ENCODE results near the gene PFKFB2. TPM values are rescaled to one million over a fixed set of nuclear protein-coding genes. Genes with fewer than 3 reads are reported as not detected.

The PFKFB2 gene
- total and polyA plus RNA-seq, 7 experiments from 2014 or later = 0.64 to 4.6 (median 2.5) TPM

DNA sequence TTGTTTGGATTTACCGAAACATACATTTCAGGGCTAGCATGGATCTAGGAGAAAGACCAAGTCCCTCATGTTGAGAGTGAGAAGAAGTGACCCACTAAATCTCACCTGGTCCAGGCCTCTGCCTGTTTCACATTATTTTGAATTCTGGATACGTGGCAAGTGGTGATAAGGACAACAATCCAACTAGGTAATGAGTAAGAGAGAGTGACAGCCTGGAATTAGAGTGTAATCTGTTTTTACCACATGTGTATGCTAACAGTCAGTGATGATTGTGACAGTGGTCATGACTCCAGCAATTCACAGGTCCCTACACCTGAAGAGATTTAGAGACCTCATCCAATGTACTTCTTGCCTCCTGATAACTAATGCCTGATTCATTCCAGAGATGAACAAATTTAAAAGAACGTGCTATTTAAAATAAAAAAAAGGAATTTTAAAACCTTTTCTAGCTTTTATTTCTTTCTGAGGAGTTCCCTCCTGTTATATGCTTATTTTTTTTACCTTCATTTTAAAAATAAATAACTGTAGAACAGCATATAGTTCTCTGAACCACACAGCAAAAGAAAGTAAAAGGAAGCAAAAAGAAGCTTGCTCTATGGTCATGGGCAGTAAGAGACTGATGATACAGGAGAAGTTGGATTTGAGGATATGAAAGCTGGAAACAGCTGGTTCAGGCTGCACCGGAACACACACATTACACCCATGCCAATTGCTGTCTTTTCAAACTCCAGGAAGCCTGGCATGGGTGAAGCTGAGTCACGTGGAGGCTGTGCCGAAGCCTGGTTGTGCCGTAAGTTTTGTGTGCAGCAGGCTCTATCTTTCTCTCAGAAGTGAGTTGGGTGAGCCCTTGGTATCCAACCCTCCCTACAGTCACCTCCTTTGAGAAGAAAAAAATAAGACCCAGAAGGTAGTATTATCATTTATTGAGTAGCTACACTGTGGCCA, 35.2 kb upstream of the PFKFB2 start:
- POLR2A ChIA-PET = interaction anchor here (0.6 kb wide), 1 partner anchor 53 kb away, joined by 4 read pairs; no protein-coding TSS in a partner anchor
- intact Hi-C loops (cut with micrococcal nuclease) = no loop called here
- peak; percentile 52 for ATAC-seq

DNA sequence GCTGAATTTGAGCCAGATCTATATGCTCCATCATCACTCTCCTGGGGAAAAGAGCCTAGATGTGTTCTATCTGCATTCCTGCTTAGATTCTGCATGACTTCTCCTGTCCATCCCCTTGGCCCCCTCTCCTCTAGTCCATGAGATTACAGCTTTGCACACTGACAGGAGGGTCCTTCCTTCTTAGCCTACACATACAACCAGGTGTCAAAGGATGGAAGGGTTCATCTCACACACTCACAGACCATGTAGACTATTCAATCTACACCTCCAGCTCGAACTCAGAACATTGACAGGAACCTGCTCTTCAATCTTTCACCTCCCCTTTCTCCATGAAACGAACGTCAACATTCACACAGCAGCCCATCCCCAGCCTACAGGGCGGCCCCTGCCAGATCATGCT, 34.4 kb upstream of the PFKFB2 start:
- Mint-ChIP-seq H3K27me3 (peaks cover 9 to 28% (median 12%) of the 10 kb centered on the region in 5 donors), H3K4me1 (peaks cover 0 to 3% (median 0%) of the 10 kb centered on the region in 7 donors), H3K27ac (no peak overlapping the region), H3K36me3 (no peaks in the 10 kb centered on the region), H3K4me3 (no peak overlapping the region), H3K9me3 (no peaks in the 10 kb centered on the region)
- Histone ChIP-seq H3K4me1 (ENCODE audit: control insufficient read depth in 2 of 2, insufficient read depth in 2 of 2, low read length in 2 of 2) (no peaks in the 10 kb centered on the region), H3K36me3 (ENCODE audit: control insufficient read depth in 2 of 3, insufficient read depth in 3 of 3, low read length in 3 of 3) (no peaks in the 10 kb centered on the region), H3K27ac (ENCODE audit: low read depth, low read length) (no peak overlapping the region), H3K27me3 (ENCODE audit: control insufficient read depth in 2 of 2, insufficient read depth in 2 of 2, low read length in 2 of 2) (no peaks in the 10 kb centered on the region), H3K4me3 (ENCODE audit: low read length) (no peak overlapping the region), H3K9me3 (ENCODE audit: control insufficient read depth in 2 of 3, low read length in 3 of 3) (no peaks in the 10 kb centered on the region)
- no peak for DNase-seq
- ChIA-PET POLR2A (no interaction called here), CTCF (interaction anchor here (0.5 kb wide), 1 partner anchor 352 kb away, joined by 4 read pairs; no protein-coding TSS in a partner anchor)
- intact Hi-C loops (cut with micrococcal nuclease) = no loop called here
- no peak for ATAC-seq

More for the DNA sequence above, 35.2 kb upstream of the PFKFB2 start:
- no peak for DNase-seq
- Mint-ChIP-seq H3K27ac (no peak overlapping the region), H3K36me3 (no peaks in the 10 kb centered on the region), H3K4me3 (no peak overlapping the region), H3K9me3 (no peaks in the 10 kb centered on the region), H3K4me1 (peaks cover 0 to 3% (median 0%) of the 10 kb centered on the region in 7 donors), H3K27me3 (peaks cover 12 to 36% (median 15%) of the 10 kb centered on the region in 5 donors)
- Histone ChIP-seq H3K4me3 (ENCODE audit: low read length) (no peak overlapping the region), H3K36me3 (ENCODE audit: control insufficient read depth in 2 of 3, insufficient read depth in 3 of 3, low read length in 3 of 3) (no peaks in the 10 kb centered on the region), H3K27ac (ENCODE audit: low read depth, low read length) (no peak overlapping the region), H3K4me1 (ENCODE audit: control insufficient read depth in 2 of 2, insufficient read depth in 2 of 2, low read length in 2 of 2) (no peaks in the 10 kb centered on the region), H3K27me3 (ENCODE audit: control insufficient read depth in 2 of 2, insufficient read depth in 2 of 2, low read length in 2 of 2) (no peaks in the 10 kb centered on the region), H3K9me3 (ENCODE audit: control insufficient read depth in 2 of 3, low read length in 3 of 3) (no peaks in the 10 kb centered on the region)
- CTCF ChIA-PET = interaction anchor here (0.5 to 1.3 kb wide), 3 partner anchors 37 to 351 kb away, joined by 3 to 4 read pairs (median 3); no protein-coding TSS in a partner anchor

DNA sequence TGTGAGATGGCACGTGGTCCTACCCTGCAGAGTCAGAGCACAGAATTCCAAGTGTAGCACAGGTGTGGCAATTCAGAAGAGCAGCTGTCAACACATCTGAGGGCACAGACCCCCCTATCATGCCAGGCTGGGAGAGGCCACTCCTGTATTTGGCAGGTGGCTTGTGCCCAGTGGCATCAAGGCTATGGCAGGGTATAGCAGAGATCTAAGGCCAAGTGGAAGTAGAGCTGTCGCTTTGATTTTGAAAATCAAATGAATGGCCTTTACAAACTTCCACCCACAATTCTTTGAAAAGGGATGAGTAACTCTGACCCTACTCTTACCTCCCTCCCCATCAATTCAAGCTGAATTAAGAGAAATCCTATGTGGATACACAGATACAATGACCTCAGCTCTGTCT, 33.9 kb upstream of the PFKFB2 start:
- POLR2A ChIA-PET = interaction anchor here (0.6 kb wide), 1 partner anchor 67 kb away, joined by 3 read pairs; no protein-coding TSS in a partner anchor

DNA sequence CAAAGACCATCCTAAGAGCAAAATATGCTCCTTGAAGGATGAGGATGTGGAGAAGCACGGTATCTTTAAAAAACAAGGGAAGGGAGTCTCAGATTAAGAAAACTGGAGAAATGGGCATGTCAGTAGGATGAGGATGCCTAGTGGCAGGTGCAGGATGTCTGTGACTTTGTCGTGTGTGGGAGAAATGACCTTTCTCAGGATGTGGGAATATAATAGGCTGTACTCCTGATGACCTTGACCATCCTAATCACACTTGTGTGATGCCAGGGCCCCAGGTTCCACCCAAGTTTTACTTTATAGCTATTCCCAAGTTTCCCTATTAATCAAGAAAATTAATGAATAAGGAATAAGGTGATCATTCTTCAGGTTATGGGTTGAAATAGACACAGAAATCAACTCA, 33.4 kb upstream of the PFKFB2 start:
- no peaks in the 10 kb centered on the region for H3K9me3 Mint-ChIP-seq
- ATAC-seq (no peak), DNase-seq (no peak)
- Histone ChIP-seq H3K9me3 (ENCODE audit: control insufficient read depth in 2 of 3, low read length in 3 of 3) (no peaks in the 10 kb centered on the region), H3K36me3 (ENCODE audit: control insufficient read depth in 2 of 3, insufficient read depth in 3 of 3, low read length in 3 of 3) (no peaks in the 10 kb centered on the region), H3K27me3 (ENCODE audit: control insufficient read depth in 2 of 2, insufficient read depth in 2 of 2, low read length in 2 of 2) (no peaks in the 10 kb centered on the region), H3K4me1 (ENCODE audit: control insufficient read depth in 2 of 2, insufficient read depth in 2 of 2, low read length in 2 of 2) (no peaks in the 10 kb centered on the region), H3K4me3 (ENCODE audit: low read length) (no peak overlapping the region), H3K27ac (ENCODE audit: low read depth, low read length) (no peak overlapping the region)
- ChIA-PET CTCF (no interaction called here), POLR2A (interaction anchor here (0.6 kb wide), 1 partner anchor 68 kb away, joined by 3 read pairs; no protein-coding TSS in a partner anchor)
- H3K27ac Mint-ChIP-seq = no peak overlapping the region
- H3K4me3 Mint-ChIP-seq = no peak overlapping the region
- H3K27me3 Mint-ChIP-seq = peaks cover 5 to 25% (median 8%) of the 10 kb centered on the region in 5 donors
- intact Hi-C loops (cut with micrococcal nuclease) = no loop called here
- no peaks in the 10 kb centered on the region for H3K36me3 Mint-ChIP-seq
- H3K4me1 Mint-ChIP-seq = peaks cover 0 to 3% (median 0%) of the 10 kb centered on the region in 7 donors

More for the DNA sequence above, 33.9 kb upstream of the PFKFB2 start:
- DNase-seq (no peak), ATAC-seq (no peak)
- Histone ChIP-seq H3K27me3 (ENCODE audit: control insufficient read depth in 2 of 2, insufficient read depth in 2 of 2, low read length in 2 of 2) (no peaks in the 10 kb centered on the region), H3K36me3 (ENCODE audit: control insufficient read depth in 2 of 3, insufficient read depth in 3 of 3, low read length in 3 of 3) (no peaks in the 10 kb centered on the region), H3K4me3 (ENCODE audit: low read length) (no peak overlapping the region), H3K27ac (ENCODE audit: low read depth, low read length) (no peak overlapping the region), H3K9me3 (ENCODE audit: control insufficient read depth in 2 of 3, low read length in 3 of 3) (no peaks in the 10 kb centered on the region), H3K4me1 (ENCODE audit: control insufficient read depth in 2 of 2, insufficient read depth in 2 of 2, low read length in 2 of 2) (no peaks in the 10 kb centered on the region)
- intact Hi-C loops (cut with micrococcal nuclease) = no loop called here
- CTCF ChIA-PET = no interaction called here
- Mint-ChIP-seq H3K27ac (no peak overlapping the region), H3K9me3 (no peaks in the 10 kb centered on the region), H3K4me1 (peaks cover 0 to 3% (median 0%) of the 10 kb centered on the region in 7 donors), H3K36me3 (no peaks in the 10 kb centered on the region), H3K27me3 (peaks cover 8 to 24% (median 12%) of the 10 kb centered on the region in 5 donors), H3K4me3 (no peak overlapping the region)

DNA sequence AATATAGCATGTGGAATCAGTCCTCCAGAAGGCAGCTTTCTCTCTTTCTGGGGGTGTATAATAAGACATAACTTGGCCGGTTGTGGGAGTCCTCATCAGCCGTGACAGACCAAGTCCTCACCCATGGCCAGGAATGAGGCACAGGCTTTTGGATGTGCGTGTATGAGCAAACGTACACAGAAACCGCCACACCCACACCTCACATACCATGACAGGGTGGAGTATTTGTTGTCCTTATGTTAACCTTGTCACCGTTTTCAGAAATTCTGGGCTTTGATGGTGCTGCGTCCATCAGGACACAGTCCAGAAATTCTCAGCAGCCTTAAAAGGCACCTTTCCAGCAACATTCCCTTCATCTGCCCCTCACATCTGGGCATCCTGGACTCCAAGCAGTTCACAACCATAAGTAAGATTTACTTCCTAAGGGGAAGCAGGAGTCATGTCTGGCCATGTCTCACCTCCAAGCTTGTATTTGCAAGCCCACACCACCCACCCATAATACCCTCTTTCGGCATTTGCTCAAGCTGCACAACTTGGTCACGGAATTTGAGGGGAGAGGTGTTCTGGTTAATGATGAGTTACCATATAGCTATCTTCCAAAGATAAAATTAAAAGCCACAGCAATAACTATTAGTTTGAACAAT, 32.9 kb upstream of the PFKFB2 start:
- Histone ChIP-seq H3K9me3 (ENCODE audit: control insufficient read depth in 2 of 3, low read length in 3 of 3) (no peaks in the 10 kb centered on the region), H3K36me3 (ENCODE audit: control insufficient read depth in 2 of 3, insufficient read depth in 3 of 3, low read length in 3 of 3) (no peaks in the 10 kb centered on the region), H3K27ac (ENCODE audit: low read depth, low read length) (no peak overlapping the region), H3K27me3 (ENCODE audit: control insufficient read depth in 2 of 2, insufficient read depth in 2 of 2, low read length in 2 of 2) (no peaks in the 10 kb centered on the region), H3K4me3 (ENCODE audit: low read length) (no peak overlapping the region), H3K4me1 (ENCODE audit: control insufficient read depth in 2 of 2, insufficient read depth in 2 of 2, low read length in 2 of 2) (no peaks in the 10 kb centered on the region)
- CTCF ChIA-PET = no interaction called here
- no peak for ATAC-seq
- H3K4me1 Mint-ChIP-seq = peaks cover 0 to 3% (median 0%) of the 10 kb centered on the region in 7 donors
- H3K9me3 Mint-ChIP-seq = no peaks in the 10 kb centered on the region
- no peak for DNase-seq
- H3K4me3 Mint-ChIP-seq = no peak overlapping the region
- peaks cover 2 to 21% (median 6%) of the 10 kb centered on the region in 5 donors for H3K27me3 Mint-ChIP-seq
- POLR2A ChIA-PET = interaction anchor here (1.2 kb wide), 1 partner anchor 447 kb away, joined by 3 read pairs; no protein-coding TSS in a partner anchor
- no peaks in the 10 kb centered on the region for H3K36me3 Mint-ChIP-seq
- no peak overlapping the region for H3K27ac Mint-ChIP-seq
- intact Hi-C loops (cut with micrococcal nuclease) = no loop called here

DNA sequence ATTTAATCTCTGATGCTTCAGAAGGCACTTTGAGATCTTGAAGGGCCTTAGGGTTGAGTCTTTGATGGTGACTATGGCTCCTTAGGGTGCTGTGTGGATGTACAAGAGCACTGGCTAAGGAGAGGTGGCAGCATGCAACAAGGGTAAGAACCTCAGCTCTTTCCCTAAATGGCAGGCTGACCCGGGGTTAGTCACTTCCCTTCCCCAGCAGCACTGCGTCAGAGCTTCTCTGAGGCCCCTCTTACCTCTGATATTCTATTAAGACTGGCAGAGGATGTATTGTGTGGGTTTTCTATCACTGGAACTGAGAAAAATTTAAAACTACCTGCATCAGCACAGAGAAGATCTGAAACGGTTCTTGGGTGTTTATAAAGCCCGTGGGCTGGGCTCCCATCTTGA, 32.4 kb upstream of the PFKFB2 start:
- Histone ChIP-seq H3K27ac (ENCODE audit: low read depth, low read length) (no peak overlapping the region), H3K36me3 (ENCODE audit: control insufficient read depth in 2 of 3, insufficient read depth in 3 of 3, low read length in 3 of 3) (no peaks in the 10 kb centered on the region), H3K4me3 (ENCODE audit: low read length) (no peak overlapping the region), H3K9me3 (ENCODE audit: control insufficient read depth in 2 of 3, low read length in 3 of 3) (no peaks in the 10 kb centered on the region), H3K4me1 (ENCODE audit: control insufficient read depth in 2 of 2, insufficient read depth in 2 of 2, low read length in 2 of 2) (no peaks in the 10 kb centered on the region), H3K27me3 (ENCODE audit: control insufficient read depth in 2 of 2, insufficient read depth in 2 of 2, low read length in 2 of 2) (no peaks in the 10 kb centered on the region)
- ChIA-PET POLR2A (interaction anchor here (1.2 kb wide), 1 partner anchor 447 kb away, joined by 3 read pairs; no protein-coding TSS in a partner anchor), CTCF (interaction anchor here (1.3 kb wide), 1 partner anchor 15 kb away, joined by 3 read pairs; no protein-coding TSS in a partner anchor)
- Mint-ChIP-seq H3K36me3 (no peaks in the 10 kb centered on the region), H3K4me1 (peaks cover 0 to 3% (median 0%) of the 10 kb centered on the region in 7 donors), H3K27me3 (peaks cover 0 to 22% (median 9%) of the 10 kb centered on the region in 5 donors), H3K9me3 (no peaks in the 10 kb centered on the region), H3K27ac (peak overlapping the region in 1 of 9 donors; percentile 32), H3K4me3 (no peak overlapping the region)
- ATAC-seq (no peak), DNase-seq (no peak)
- intact Hi-C loops (cut with micrococcal nuclease) = no loop called here
